DOHH2 (cell line): ENCODE data around the gene DENND11.

Experiments used
- H3F3A ChIP-seq: fragments of 200-600 bp; sonication (generic), shearing (Covaris generic); 2 replicates; pipeline ENCODE4 v1.6.0; 2016; ENCODE audit warnings: antibody characterized with exemption, mild to moderate bottlenecking; ENCODE audit not compliant: control insufficient read depth, insufficient read depth
- H3K27ac ChIP-seq: fragments of 200-600 bp; sonication (generic); 2 replicates; pipeline ENCODE4 v1.5.1; 2014; ENCODE audit warnings: low read depth, mild to moderate bottlenecking, low read length, moderate library complexity
- H3K27me3 ChIP-seq: fragments of 200-600 bp; sonication (generic); 2 replicates; pipeline ENCODE4 v1.6.1; 2014; ENCODE audit warnings: mild to moderate bottlenecking, low read length, mixed read lengths; ENCODE audit not compliant: control insufficient read depth
- H3K36me3 ChIP-seq: fragments of 200-600 bp; sonication (generic); 2 replicates; pipeline ENCODE4 v1.6.1; 2014; ENCODE audit warnings: mild to moderate bottlenecking, low read length, moderate library complexity, mixed read lengths; ENCODE audit not compliant: control insufficient read depth
- H3K4me1 ChIP-seq: fragments of 200-600 bp; sonication (generic); 2 replicates; pipeline ENCODE4 v1.6.1; 2014; ENCODE audit warnings: mild to moderate bottlenecking, low read length, mixed read lengths; ENCODE audit not compliant: control insufficient read depth
- H3K4me2 ChIP-seq: fragments of 200-600 bp; sonication (generic); 2 replicates; pipeline ENCODE4 v1.6.0; 2014; ENCODE audit warnings: mild to moderate bottlenecking, low read length, moderate library complexity
- H3K4me3 ChIP-seq: fragments of 200-600 bp; sonication (generic); 2 replicates; pipeline ENCODE4 v1.5.1; 2014; ENCODE audit warnings: mild to moderate bottlenecking, low read length, mixed read lengths
- H3K79me2 ChIP-seq: fragments of 200-600 bp; sonication (generic); 2 replicates; pipeline ENCODE4 v1.6.1; 2014; ENCODE audit warnings: mild to moderate bottlenecking, low read length, mixed read lengths; ENCODE audit not compliant: control insufficient read depth
- H3K9me2 ChIP-seq: fragments of 200-600 bp; sonication (generic); replicated peaks from 2 replicates; pipeline ENCODE4 v1.6.1; 2014; ENCODE audit warnings: mild to moderate bottlenecking, low read length, mixed read lengths; ENCODE audit not compliant: control insufficient read depth
- H3K9me3 ChIP-seq: fragments of 200-600 bp; sonication (generic); 2 replicates; pipeline ENCODE4 v1.6.1; 2014; ENCODE audit warnings: antibody characterized with exemption, low read length, mixed read lengths; ENCODE audit not compliant: control insufficient read depth, insufficient read depth
- H4K20me1 ChIP-seq: fragments of 200-600 bp; sonication (generic); 2 replicates; pipeline ENCODE4 v1.6.0; 2014; ENCODE audit warnings: low read depth, mild to moderate bottlenecking, antibody characterized with exemption, low read length, moderate library complexity; ENCODE audit not compliant: control insufficient read depth, insufficient read depth
- CTCF ChIP-seq: fragments of 200-600 bp; sonication (generic); IDR thresholded peaks from one replicate; pipeline ENCODE4 v1.5.1; 2014; ENCODE audit warnings: antibody characterized with exemption, mild to moderate bottlenecking, low read depth, low read length; ENCODE audit not compliant: poor library complexity, severe bottlenecking
- EZH2phosphoT487 ChIP-seq: fragments of 200-600 bp; sonication (generic); IDR thresholded peaks from 2 replicates; pipeline ENCODE4 v1.6.1; 2017; ENCODE audit warnings: borderline replicate concordance, mild to moderate bottlenecking, antibody characterized with exemption, low read length, moderate library complexity, mixed read lengths

The DENND11 gene

GRCh38 chr7:141715018-141715417 lies 13.1 kb upstream of the DENND11 start:
- H3K27ac ChIP-seq: no peak overlapping the region
- no peaks in the 10 kb centered on the region for H3K9me3 ChIP-seq
- H4K20me1 ChIP-seq: no peaks in the 10 kb centered on the region
- H3K4me1 ChIP-seq: no peaks in the 10 kb centered on the region
- no peaks in the 10 kb centered on the region for H3K79me2 ChIP-seq
- H3F3A ChIP-seq: no peaks in the 10 kb centered on the region
- no peak overlapping the region for H3K4me3 ChIP-seq
- H3K36me3 ChIP-seq: no peaks in the 10 kb centered on the region
- H3K27me3 ChIP-seq: peaks cover 21% of the 10 kb centered on the region
- no peaks in the 10 kb centered on the region for H3K9me2 ChIP-seq
- H3K4me2 ChIP-seq: no peak overlapping the region
- no peak for TF ChIP-seq CTCF
- no peak for TF ChIP-seq EZH2phosphoT487

GRCh38 chr7:141714571-141714970 lies 12.6 kb upstream of the DENND11 start:
- TF ChIP-seq EZH2phosphoT487: no peak

GRCh38 chr7:141713890-141714289 lies 11.9 kb upstream of the DENND11 start:
- H3F3A ChIP-seq: no peaks in the 10 kb centered on the region
- H3K9me3 ChIP-seq: no peaks in the 10 kb centered on the region
- no peak overlapping the region for H3K4me3 ChIP-seq
- H3K9me2 ChIP-seq: no peaks in the 10 kb centered on the region
- H3K36me3 ChIP-seq: no peaks in the 10 kb centered on the region
- no peaks in the 10 kb centered on the region for H3K4me1 ChIP-seq
- H4K20me1 ChIP-seq: no peaks in the 10 kb centered on the region
- no peak for TF ChIP-seq CTCF
- TF ChIP-seq EZH2phosphoT487: no peak
- no peak overlapping the region for H3K4me2 ChIP-seq
- H3K79me2 ChIP-seq: no peaks in the 10 kb centered on the region
- no peak overlapping the region for H3K27ac ChIP-seq
- peaks cover 24% of the 10 kb centered on the region for H3K27me3 ChIP-seq

More at GRCh38 chr7:141714571-141714970, 12.6 kb upstream of the DENND11 start:
- Histone ChIP-seq H4K20me1 (no peaks in the 10 kb centered on the region), H3K36me3 (no peaks in the 10 kb centered on the region), H3K27ac (no peak overlapping the region), H3K27me3 (peaks cover 23% of the 10 kb centered on the region), H3K9me2 (no peaks in the 10 kb centered on the region), H3K4me3 (no peak overlapping the region), H3K9me3 (no peaks in the 10 kb centered on the region), H3F3A (no peaks in the 10 kb centered on the region), H3K4me1 (no peaks in the 10 kb centered on the region), H3K4me2 (no peak overlapping the region), H3K79me2 (no peaks in the 10 kb centered on the region)

GRCh38 chr7:141712603-141713255 lies 10.8 kb upstream of the DENND11 start:
- Histone ChIP-seq H3K4me3 (no peak overlapping the region), H3K9me2 (no peaks in the 10 kb centered on the region)
- TF ChIP-seq EZH2phosphoT487 (no peak), CTCF (no peak)

More at GRCh38 chr7:141712603-141713255, 10.8 kb upstream of the DENND11 start:
- Histone ChIP-seq H3K4me1 (no peaks in the 10 kb centered on the region), H3K27me3 (peaks cover 21% of the 10 kb centered on the region), H3K4me2 (no peak overlapping the region), H3F3A (no peaks in the 10 kb centered on the region), H3K79me2 (no peaks in the 10 kb centered on the region), H3K27ac (no peak overlapping the region), H3K36me3 (no peaks in the 10 kb centered on the region), H3K9me3 (no peaks in the 10 kb centered on the region), H4K20me1 (no peaks in the 10 kb centered on the region)
